ENCODE measurements around the gene RAB11B. TPM values are rescaled to one million over a fixed set of nuclear protein-coding genes. Genes with fewer than 3 reads are reported as not detected.
A peak's percentile ranks its signal among the peaks of the same experiment; 100 is the strongest.
"Not testable (repeated sequence)": the region's sequence is repeated elsewhere in the genome, so short reads cannot be mapped to it uniquely, and the experiment has no call there.

Gene RAB11B
- total RNA-seq, 1 donor from 2014 or later = 64.2 TPM

DNA sequence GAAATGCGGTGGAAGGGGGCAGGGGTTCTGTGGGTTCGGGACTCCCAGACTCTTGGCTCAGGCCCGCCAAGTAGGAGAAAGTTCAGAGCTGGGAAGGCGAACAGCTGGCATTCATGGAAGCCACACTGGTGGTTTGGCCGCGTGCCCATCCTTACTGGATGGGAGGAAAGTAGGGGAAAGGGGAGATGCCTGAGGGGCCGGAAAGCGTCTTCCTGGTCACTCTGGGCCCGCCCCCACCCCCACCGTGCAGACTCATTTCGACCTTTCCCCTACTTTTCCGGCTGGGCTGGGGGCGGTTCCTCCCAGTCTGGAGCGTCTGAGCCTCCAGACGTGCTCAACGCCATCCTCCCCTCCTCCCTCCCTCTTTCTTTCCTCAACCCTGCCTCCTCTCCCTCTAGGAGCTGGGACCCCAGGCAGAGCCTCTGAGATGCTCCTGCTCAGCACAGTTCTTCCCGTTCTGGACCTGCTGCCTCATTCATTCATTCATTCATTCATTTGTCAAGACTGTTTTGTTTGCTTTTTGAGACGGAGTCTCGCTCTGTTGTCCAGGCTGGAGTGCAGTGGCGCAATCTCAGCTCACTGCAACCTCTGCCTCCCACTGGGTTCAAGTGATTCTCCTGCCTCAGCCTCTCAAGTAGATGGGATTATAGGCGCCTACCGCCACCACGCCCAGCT is 22.7 kb upstream of the RAB11B start:
- Histone ChIP-seq H3K36me3 (ENCODE audit: control insufficient read depth in 3 of 3, insufficient read depth in 3 of 3, low read length in 3 of 3) (peaks cover 4 to 25% (median 5%) of the 10 kb centered on the region in 3 donors), H3K27me3 (ENCODE audit: control insufficient read depth in 3 of 3, insufficient read depth in 3 of 3, low read length in 3 of 3) (peaks cover 0 to 4% (median 0%) of the 10 kb centered on the region in 3 donors), H3K4me3 (ENCODE audit: low read length in 3 of 3) (peak overlapping the region; percentile 57 to 66 (median 63)), H3K4me1 (ENCODE audit: control insufficient read depth in 3 of 3, insufficient read depth in 3 of 3, low read length in 3 of 3) (peaks cover 29 to 62% (median 35%) of the 10 kb centered on the region in 3 donors), H3K9me3 (ENCODE audit: control insufficient read depth in 3 of 3, low read length in 3 of 3) (no peaks in the 10 kb centered on the region), H3K9ac (ENCODE audit: low read depth in 1 of 3, low read length in 3 of 3) (peak overlapping the region in 1 of 3 donors; percentile 3), H3K27ac (ENCODE audit: low read depth, low read length) (peak overlapping the region; percentile 46)

DNA sequence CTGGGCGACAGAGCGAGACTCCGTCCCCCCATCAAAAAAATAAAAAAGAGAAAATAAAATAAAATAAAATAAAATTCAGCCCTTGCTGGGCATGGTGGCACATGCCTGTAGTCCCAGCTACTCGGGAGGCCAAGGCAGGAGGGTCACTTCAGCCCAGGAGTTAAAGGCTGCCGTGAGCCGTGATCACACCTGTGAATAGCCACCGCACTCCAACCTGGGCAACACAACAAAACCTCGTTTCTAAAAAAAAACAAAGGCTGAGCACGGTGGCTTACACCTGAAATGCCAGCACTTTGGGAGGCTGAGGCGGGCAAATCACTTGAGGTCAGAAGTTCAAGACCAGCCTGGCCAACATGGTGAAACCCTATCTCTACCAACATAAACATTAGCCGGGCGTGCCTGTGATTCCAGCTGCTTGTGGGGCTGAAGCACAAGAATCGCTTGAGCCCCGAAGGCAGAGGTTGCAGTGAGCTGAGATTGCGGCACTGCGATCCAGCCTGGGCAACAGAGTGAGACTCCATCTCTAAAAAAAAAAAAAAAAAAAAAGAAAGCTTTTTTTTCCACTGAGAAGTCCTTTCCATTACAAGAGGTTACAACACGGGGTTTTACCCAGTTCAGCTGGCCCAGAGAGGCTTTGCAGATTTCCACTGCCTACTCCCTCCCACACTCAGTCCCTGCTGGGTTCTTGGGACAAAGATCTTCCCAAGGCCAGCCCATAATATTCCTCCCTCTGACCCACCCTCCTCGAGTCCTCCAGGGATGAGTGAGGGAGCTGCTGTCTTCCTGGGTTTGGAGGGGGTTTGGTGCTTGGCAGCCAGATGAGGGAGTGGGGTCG is 19.8 kb upstream of the RAB11B start:
- Histone ChIP-seq H3K4me3 (ENCODE audit: low read length in 3 of 3) (no peak overlapping the region), H3K9ac (ENCODE audit: low read depth in 1 of 3, low read length in 3 of 3) (no peak overlapping the region), H3K36me3 (ENCODE audit: control insufficient read depth in 3 of 3, insufficient read depth in 3 of 3, low read length in 3 of 3) (peaks cover 11 to 36% (median 13%) of the 10 kb centered on the region in 3 donors), H3K4me1 (ENCODE audit: control insufficient read depth in 3 of 3, insufficient read depth in 3 of 3, low read length in 3 of 3) (peaks cover 21 to 44% (median 22%) of the 10 kb centered on the region in 3 donors), H3K27ac (ENCODE audit: low read depth, low read length) (peak overlapping the region; percentile 7), H3K9me3 (ENCODE audit: control insufficient read depth in 3 of 3, low read length in 3 of 3) (no peaks in the 10 kb centered on the region), H3K27me3 (ENCODE audit: control insufficient read depth in 3 of 3, insufficient read depth in 3 of 3, low read length in 3 of 3) (no peaks in the 10 kb centered on the region)

DNA sequence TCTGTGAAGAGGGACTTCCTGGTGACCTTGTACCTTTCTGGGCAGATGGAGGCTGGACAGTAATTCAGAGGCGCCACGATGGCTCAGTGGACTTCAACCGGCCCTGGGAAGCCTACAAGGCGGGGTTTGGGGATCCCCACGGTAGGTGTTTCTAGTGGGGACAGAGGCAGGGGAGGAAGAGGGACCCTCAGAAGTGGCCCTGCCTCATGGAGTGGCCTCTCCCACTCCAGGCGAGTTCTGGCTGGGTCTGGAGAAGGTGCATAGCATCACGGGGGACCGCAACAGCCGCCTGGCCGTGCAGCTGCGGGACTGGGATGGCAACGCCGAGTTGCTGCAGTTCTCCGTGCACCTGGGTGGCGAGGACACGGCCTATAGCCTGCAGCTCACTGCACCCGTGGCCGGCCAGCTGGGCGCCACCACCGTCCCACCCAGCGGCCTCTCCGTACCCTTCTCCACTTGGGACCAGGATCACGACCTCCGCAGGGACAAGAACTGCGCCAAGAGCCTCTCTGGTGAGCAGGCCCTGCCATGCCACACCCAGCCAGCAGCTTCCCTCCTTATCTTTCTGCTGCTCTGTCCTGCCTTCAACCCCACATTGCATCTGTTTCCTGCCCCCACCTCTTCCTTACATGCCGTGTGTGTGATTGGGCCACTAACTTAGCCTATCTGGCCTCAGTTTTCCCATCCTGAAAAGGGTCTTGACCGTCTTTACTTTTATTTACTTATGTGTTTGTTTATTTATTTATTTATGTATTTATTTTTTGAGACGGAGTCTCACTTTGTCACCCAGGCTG is 19.0 kb upstream of the RAB11B start:
- Histone ChIP-seq H3K36me3 (ENCODE audit: control insufficient read depth in 3 of 3, insufficient read depth in 3 of 3, low read length in 3 of 3) (peaks cover 11 to 32% (median 13%) of the 10 kb centered on the region in 3 donors), H3K4me1 (ENCODE audit: control insufficient read depth in 3 of 3, insufficient read depth in 3 of 3, low read length in 3 of 3) (peaks cover 14 to 40% (median 19%) of the 10 kb centered on the region in 3 donors), H3K27ac (ENCODE audit: low read depth, low read length) (peak overlapping the region; percentile 7), H3K9me3 (ENCODE audit: control insufficient read depth in 3 of 3, low read length in 3 of 3) (no peaks in the 10 kb centered on the region), H3K27me3 (ENCODE audit: control insufficient read depth in 3 of 3, insufficient read depth in 3 of 3, low read length in 3 of 3) (no peaks in the 10 kb centered on the region), H3K4me3 (ENCODE audit: low read length in 3 of 3) (no peak overlapping the region), H3K9ac (ENCODE audit: low read depth in 1 of 3, low read length in 3 of 3) (no peak overlapping the region)

DNA sequence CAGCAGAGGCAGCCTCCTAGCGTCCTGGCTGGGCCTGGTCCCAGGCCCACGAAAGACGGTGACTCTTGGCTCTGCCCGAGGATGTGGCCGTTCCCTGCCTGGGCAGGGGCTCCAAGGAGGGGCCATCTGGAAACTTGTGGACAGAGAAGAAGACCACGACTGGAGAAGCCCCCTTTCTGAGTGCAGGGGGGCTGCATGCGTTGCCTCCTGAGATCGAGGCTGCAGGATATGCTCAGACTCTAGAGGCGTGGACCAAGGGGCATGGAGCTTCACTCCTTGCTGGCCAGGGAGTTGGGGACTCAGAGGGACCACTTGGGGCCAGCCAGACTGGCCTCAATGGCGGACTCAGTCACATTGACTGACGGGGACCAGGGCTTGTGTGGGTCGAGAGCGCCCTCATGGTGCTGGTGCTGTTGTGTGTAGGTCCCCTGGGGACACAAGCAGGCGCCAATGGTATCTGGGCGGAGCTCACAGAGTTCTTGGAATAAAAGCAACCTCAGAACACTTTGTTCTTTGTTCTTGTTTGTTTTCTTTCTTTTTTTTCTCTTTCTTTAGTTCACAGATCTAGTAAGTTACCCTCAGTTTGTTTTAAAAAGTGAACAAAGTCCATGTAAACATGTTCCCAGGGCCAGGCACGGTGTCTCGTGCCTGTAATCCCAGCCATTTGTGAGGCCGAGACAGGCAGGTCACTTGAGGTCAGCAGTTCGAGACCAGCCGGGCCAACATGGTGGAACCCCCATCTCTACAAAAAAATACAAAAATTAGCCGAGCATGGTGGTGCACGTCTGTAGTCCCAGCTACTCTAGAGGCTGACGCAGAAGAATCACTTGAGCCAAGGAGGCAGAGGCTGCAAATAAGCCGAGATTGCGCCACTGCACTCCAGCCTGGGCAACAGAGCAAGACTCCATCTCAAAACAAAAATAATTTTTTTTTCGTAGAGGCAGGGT is 16.0 kb upstream of the RAB11B start:
- Histone ChIP-seq H3K27ac (ENCODE audit: low read depth, low read length) (no peak overlapping the region), H3K36me3 (ENCODE audit: control insufficient read depth in 3 of 3, insufficient read depth in 3 of 3, low read length in 3 of 3) (peaks cover 11 to 25% (median 13%) of the 10 kb centered on the region in 3 donors), H3K27me3 (ENCODE audit: control insufficient read depth in 3 of 3, insufficient read depth in 3 of 3, low read length in 3 of 3) (no peaks in the 10 kb centered on the region)

DNA sequence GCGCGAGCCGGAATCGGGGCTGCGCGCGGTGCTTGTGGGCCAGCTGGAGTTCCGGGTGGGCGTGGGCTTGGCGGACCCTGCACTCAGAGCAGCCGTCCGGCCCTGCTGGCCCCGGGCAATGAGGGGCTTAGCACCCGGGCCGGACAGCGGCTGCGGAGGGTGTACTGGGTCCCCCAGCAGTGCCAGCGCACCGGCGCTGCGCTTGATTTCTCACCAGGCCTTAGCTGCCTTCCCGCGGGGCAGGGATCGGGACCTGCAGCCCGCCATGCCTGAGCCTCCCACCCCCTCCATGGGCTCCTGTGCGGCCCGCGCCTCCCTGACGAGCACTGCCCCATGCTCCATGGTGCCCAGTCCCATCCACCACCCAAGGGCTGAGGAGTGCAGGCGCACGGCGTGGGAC is 14.4 kb upstream of the RAB11B start:
- H3K4me3 ChIP-seq (ENCODE audit: low read length in 3 of 3); H3K9ac ChIP-seq (ENCODE audit: low read depth in 1 of 3, low read length in 3 of 3); H3K4me1 ChIP-seq (ENCODE audit: control insufficient read depth in 3 of 3, insufficient read depth in 3 of 3, low read length in 3 of 3); H3K27ac ChIP-seq (ENCODE audit: low read depth, low read length); H3K9me3 ChIP-seq (ENCODE audit: control insufficient read depth in 3 of 3, low read length in 3 of 3); H3K27me3 ChIP-seq (ENCODE audit: control insufficient read depth in 3 of 3, insufficient read depth in 3 of 3, low read length in 3 of 3): not testable (repeated sequence)
- peaks cover 11 to 20% (median 13%) of the 10 kb centered on the region in 3 donors for H3K36me3 ChIP-seq (ENCODE audit: control insufficient read depth in 3 of 3, insufficient read depth in 3 of 3, low read length in 3 of 3)

More for the DNA sequence above, 16.0 kb upstream of the RAB11B start:
- Histone ChIP-seq H3K4me3 (ENCODE audit: low read length in 3 of 3) (no peak overlapping the region), H3K9me3 (ENCODE audit: control insufficient read depth in 3 of 3, low read length in 3 of 3) (no peaks in the 10 kb centered on the region), H3K9ac (ENCODE audit: low read depth in 1 of 3, low read length in 3 of 3) (no peak overlapping the region), H3K4me1 (ENCODE audit: control insufficient read depth in 3 of 3, insufficient read depth in 3 of 3, low read length in 3 of 3) (peaks cover 0 to 12% (median 3%) of the 10 kb centered on the region in 3 donors)

DNA sequence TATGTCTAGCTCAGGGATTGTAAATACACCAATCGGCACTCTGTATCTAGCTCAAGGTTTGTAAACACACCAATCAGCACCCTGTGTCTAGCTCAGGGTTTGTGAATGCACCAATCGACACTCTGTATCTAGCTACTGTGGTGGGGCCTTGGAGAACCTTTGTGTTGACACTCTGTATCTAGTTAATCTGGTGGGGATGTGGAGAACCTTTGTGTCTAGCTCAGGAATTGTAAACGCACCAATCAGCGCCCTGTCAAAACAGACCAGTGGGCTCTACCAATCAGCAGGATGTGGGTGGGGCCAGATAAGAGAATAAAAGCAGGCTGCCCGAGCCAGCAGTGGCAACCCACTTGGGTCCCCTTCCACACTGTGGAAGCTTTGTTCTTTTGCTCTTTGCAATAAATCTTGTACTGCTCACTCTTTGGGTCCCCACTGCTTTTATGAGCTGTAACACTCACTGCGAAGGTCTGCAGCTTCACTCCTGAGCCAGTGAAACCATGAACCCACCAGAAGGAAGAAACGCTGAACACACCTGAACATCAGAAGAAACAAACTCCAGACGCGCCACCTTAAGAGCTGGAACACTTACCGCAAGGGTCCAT is 13.7 kb upstream of the RAB11B start:
- H3K9me3 ChIP-seq (ENCODE audit: control insufficient read depth in 3 of 3, low read length in 3 of 3); H3K4me3 ChIP-seq (ENCODE audit: low read length in 3 of 3); H3K4me1 ChIP-seq (ENCODE audit: control insufficient read depth in 3 of 3, insufficient read depth in 3 of 3, low read length in 3 of 3); H3K9ac ChIP-seq (ENCODE audit: low read depth in 1 of 3, low read length in 3 of 3); H3K27me3 ChIP-seq (ENCODE audit: control insufficient read depth in 3 of 3, insufficient read depth in 3 of 3, low read length in 3 of 3); H3K27ac ChIP-seq (ENCODE audit: low read depth, low read length): not testable (repeated sequence)
- peaks cover 7 to 13% (median 8%) of the 10 kb centered on the region in 3 donors for H3K36me3 ChIP-seq (ENCODE audit: control insufficient read depth in 3 of 3, insufficient read depth in 3 of 3, low read length in 3 of 3)

DNA sequence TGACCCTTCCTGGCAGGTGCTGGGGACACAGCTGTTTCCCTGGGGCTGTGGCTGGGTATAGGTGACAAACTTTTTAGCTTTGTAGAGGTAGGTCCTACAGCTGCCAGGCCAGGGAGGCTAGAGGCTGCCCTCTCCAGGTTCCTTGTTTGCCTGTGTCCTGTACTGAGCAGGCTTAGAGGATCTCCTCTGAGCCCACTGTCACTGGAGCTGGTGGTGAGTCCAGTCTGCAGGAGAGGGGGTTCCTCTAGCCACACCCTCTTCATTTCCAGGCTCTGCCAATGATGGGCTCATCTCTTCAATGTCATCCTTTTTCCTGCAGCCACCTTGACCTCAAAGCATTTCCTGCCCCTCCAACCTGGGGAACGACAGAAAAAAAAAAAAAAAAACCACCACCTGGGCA is 12.6 kb upstream of the RAB11B start:
- H3K36me3 ChIP-seq (ENCODE audit: control insufficient read depth in 3 of 3, insufficient read depth in 3 of 3, low read length in 3 of 3) = peaks cover 7 to 9% (median 7%) of the 10 kb centered on the region in 3 donors
- H3K9me3 ChIP-seq (ENCODE audit: control insufficient read depth in 3 of 3, low read length in 3 of 3) = no peaks in the 10 kb centered on the region
- H3K4me3 ChIP-seq (ENCODE audit: low read length in 3 of 3) = no peak overlapping the region
- H3K9ac ChIP-seq (ENCODE audit: low read depth in 1 of 3, low read length in 3 of 3) = no peak overlapping the region
- peaks cover 0 to 4% (median 3%) of the 10 kb centered on the region in 3 donors for H3K4me1 ChIP-seq (ENCODE audit: control insufficient read depth in 3 of 3, insufficient read depth in 3 of 3, low read length in 3 of 3)
- H3K27ac ChIP-seq (ENCODE audit: low read depth, low read length) = no peak overlapping the region
- H3K27me3 ChIP-seq (ENCODE audit: control insufficient read depth in 3 of 3, insufficient read depth in 3 of 3, low read length in 3 of 3) = no peaks in the 10 kb centered on the region

DNA sequence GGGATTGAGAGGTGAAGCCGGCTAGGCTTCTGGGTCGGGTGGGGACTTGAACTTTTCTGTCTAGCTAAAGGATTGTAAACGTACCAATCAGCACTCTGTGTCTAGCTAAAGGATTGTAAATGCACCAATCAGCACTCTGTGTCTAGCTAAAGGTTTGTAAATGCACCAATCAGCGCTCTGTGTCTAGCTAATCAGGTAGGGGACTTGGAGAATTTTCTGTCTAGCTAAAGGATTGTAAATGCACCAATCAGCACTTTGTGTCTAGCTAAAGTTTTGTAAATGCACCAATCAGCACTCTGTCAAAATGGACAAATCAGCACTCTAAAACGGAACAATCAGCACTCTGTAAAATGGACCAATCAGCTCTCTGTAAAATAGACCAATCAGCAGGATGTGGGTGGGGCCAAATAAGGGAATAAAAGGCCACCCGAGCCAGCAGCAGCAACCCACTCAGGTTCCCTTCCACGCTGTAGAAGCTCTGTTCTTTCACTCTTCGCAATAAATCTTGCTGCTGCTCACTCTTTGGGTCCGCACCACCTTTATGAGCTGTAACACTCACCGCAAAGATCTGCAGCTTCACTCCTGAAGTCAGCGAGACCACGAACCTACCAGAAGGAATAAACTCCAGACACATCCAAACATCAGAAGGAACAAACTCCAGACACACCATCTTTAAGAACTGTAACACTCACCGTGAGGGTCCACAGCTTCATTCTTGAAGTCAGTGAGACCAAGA is 10.8 kb upstream of the RAB11B start:
- not testable (repeated sequence) for H3K27ac ChIP-seq (ENCODE audit: low read depth, low read length); H3K27me3 ChIP-seq (ENCODE audit: control insufficient read depth in 3 of 3, insufficient read depth in 3 of 3, low read length in 3 of 3); H3K9me3 ChIP-seq (ENCODE audit: control insufficient read depth in 3 of 3, low read length in 3 of 3); H3K36me3 ChIP-seq (ENCODE audit: control insufficient read depth in 3 of 3, insufficient read depth in 3 of 3, low read length in 3 of 3); H3K4me1 ChIP-seq (ENCODE audit: control insufficient read depth in 3 of 3, insufficient read depth in 3 of 3, low read length in 3 of 3); H3K9ac ChIP-seq (ENCODE audit: low read depth in 1 of 3, low read length in 3 of 3); H3K4me3 ChIP-seq (ENCODE audit: low read length in 3 of 3)

Data from skeletal muscle tissue (tissue), 4 donors.